Activated CD8-positive, alpha-beta memory T cell treated with anti-CD3 and anti-CD28 coated beads for 36 hours (primary cell): Measurements from ENCODE around the gene ASCC1. TPM values are rescaled to one million over a fixed set of nuclear protein-coding genes. Genes with fewer than 3 reads are reported as not detected.

ENCODE experiments used
- CTCF ChIA-PET: fragments of 350-600 bp; sonication (Branson Sonifier 250); formaldehyde crosslinking; loops from one replicate; lab custom pipeline; 2021; ENCODE audit warnings: antibody characterized with exemption; lab: Charles Lee
- POLR2A ChIA-PET: fragments of 350-600 bp; sonication (Branson Sonifier 250); formaldehyde crosslinking; loops from one replicate; lab custom pipeline; 2021; ENCODE audit warnings: antibody characterized with exemption; lab: Charles Lee
- total RNA-seq, 2 experiments: library from RNA; stranded (reverse); gene quantifications; one replicate each; pipeline ENCODE4 v1.2.3, GENCODE V29; 2021

ASCC1 gene
- total RNA-seq, 2 experiments from 2014 or later = 43.2 to 44.1 TPM

DNA sequence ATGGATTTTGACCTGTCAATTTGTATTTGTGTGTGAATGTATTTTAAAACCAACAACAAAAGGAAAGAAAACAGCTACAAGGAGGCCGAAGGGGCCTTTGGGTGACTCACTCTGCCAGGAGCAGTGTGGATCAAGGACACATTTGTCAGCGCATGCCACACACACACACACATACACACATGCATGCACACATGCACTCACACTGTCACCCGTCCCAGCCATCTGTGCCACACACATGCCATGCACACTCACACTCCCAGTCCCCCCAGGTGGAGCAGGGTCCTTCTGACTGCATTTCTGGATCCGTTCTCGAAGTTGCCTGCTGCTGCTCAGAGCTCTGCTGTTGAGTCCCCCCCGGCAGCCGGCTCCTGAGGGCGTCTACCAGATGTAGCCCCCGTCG is 153.7 kb downstream of the ASCC1 start:
- POLR2A ChIA-PET = no interaction called here
- CTCF ChIA-PET = interaction anchor here (2.8 kb wide), 1 partner anchor 14 kb away, joined by 11 read pairs; no protein-coding TSS in a partner anchor

DNA sequence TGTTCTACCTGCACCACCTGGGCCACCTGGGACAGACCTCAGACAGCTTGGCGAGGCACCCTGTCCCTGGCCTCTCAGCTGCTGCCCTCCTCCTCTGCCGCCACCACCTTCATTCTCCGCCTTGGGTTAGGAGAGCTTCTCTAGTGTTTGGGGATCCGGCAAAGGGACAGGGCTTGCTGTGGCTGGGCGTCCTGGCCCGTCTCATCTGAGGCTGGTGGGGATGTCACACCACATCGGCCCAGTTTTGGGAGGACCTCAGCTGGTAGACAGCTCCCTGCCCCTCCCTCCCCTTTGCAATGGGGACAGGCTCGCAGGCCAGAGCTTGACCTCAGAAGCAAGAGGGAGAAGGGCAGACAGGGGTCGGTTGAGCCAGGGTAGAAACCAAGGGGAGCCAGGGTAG is 154.1 kb downstream of the ASCC1 start:
- POLR2A ChIA-PET = no interaction called here
- CTCF ChIA-PET = interaction anchor here (2.8 kb wide), 1 partner anchor 14 kb away, joined by 11 read pairs; no protein-coding TSS in a partner anchor

DNA sequence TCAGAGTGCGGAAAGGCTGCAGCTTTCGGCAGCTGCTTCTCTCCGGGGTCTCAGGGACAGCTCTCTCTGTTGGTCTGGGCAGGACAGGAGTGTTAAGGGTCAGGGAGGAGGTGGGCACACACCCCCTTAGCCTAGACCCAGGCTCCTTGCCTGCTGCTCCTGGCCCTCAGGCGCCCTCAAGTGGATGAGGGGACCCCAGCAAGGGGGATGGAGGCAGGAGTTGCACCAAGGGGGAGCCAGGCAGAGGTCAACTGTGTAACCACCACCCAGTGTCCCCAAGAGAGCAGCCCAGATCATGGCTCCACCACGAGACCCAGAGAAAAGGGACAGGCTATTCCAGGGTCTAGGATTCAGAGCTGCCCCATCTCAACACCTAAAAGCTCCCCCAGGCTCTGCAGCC is 154.6 kb downstream of the ASCC1 start:
- ChIA-PET CTCF (interaction anchor here (0.6 to 2.8 kb wide), 2 partner anchors 13 to 84 kb away, joined by 3 to 11 read pairs; no protein-coding TSS in a partner anchor), POLR2A (no interaction called here)

DNA sequence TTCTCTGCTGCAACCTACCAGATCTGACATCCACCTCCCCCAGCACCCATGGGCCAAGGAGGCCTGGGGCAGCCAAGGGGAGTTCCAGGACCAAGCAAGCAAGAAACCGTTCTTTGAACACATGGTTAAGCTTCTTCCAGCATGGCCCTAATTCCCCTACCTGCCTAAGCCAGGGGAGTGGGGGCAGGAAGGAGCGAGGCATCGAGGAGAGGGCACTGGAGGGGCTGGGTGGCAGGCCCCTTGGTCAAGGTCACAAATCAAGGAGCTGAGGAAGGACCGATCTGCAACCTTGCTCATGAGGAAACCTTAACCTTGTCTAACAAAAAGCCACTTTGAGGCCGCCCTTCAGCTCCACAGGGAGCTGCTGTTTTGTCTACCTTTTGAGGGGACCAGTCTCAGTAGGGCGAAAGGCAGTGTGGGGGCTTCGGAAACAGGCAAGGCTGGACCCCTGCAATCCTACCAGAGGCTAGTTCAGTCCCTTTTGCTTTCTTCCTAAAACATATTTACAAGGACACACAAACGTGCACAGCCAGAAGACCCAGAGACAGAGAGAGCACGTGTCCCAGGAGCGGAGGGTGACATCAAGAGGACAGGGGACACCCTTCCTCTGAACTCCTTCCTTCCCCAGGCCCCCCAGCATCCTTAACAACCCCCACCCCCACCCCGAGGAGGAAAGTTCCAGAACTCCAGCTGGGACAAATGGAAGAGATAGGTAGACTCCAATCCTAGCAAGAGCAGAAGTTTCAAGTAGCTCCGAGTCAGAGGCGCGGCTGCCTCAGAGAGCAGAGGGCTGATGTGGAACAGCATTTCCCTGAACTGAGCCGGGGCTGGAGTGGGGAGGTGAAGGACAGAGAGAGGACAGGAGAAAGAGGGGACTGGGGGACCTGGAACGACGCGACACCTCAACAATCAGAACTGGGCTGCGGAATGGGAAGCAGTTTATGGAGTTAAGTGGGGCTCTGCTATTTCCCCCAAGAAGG is 155.9 kb downstream of the ASCC1 start:
- ChIA-PET CTCF (interaction anchor here (0.5 to 0.6 kb wide), 2 partner anchors 129 to 309 kb away, joined by 4 to 5 read pairs; no protein-coding TSS in a partner anchor), POLR2A (no interaction called here)

DNA sequence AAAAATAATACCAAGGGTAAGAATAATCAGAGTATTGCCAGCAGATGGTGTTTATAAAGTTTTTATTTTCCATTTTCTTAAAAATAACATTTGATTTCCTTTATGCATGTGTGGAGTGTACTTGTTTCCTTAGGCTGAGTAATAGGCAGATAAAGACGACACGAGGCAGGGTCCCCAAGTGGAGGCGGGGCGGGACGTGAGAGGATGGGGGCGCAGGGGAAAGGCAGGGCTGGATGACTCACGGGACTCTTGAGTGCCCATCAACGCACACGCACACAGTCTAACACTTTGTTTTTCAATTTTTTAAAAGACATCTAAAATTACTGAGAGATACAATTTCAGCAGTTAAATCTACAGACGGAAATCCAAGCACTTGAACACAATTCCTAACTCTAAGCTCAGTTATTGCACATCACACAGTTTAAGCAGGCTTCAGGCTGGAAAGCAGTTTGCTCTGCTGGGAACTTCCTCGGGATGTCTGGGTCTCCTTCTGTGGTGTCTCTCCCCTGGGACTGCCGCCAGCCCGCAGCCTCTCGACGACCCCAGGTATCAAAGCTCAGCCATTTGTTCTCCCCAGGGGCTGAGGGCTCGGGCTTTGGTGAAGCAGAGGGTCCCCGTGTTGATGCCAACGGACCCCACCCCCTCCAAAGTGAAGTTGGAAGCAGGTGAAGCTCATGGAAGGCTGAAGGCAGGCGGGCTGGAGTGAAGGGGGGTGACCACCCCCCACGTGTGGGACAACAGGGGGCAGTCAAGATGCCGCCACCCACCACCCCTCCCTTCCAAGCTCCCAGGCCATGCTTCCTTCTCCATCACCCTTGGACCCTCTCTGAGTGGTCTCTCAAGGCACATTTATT is 156.9 kb downstream of the ASCC1 start:
- CTCF ChIA-PET = interaction anchor here (0.5 to 0.9 kb wide), 2 partner anchors 10 to 130 kb away, joined by 4 to 5 read pairs; no protein-coding TSS in a partner anchor
- POLR2A ChIA-PET = interaction anchor here (1.2 kb wide), 1 partner anchor 12 kb away, joined by 3 read pairs; no protein-coding TSS in a partner anchor

DNA sequence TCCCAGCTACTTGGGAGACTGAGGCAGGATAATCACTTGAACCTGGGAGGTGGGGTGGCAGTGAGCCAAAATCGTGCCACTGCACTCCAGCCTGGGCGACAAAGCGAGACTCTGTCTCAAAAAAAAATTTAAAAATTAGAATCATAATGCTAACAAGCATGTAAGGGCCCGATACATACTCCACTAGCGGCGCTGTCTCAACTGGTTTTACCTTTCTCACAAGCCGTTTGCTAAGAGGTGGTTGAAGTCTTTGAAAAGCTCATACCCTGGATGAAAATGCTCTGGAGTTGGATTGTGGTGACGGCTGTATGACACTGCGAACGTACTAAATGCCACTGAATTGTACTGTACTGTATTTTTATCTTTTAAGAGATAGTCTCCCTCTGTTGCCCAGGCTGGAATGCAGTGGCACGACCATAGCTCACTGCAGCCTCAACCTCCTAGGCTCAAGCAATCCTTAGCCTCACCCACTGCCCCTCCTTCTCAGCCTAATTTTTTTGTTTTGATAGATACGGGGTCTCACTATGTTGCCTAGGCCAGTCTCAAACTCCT is 157.7 kb downstream of the ASCC1 start:
- ChIA-PET POLR2A (interaction anchor here (1.2 kb wide), 1 partner anchor 13 kb away, joined by 3 read pairs; no protein-coding TSS in a partner anchor), CTCF (interaction anchor here (0.9 to 1.5 kb wide), 2 partner anchors 10 to 11 kb away, joined by 5 read pairs; no protein-coding TSS in a partner anchor)

DNA sequence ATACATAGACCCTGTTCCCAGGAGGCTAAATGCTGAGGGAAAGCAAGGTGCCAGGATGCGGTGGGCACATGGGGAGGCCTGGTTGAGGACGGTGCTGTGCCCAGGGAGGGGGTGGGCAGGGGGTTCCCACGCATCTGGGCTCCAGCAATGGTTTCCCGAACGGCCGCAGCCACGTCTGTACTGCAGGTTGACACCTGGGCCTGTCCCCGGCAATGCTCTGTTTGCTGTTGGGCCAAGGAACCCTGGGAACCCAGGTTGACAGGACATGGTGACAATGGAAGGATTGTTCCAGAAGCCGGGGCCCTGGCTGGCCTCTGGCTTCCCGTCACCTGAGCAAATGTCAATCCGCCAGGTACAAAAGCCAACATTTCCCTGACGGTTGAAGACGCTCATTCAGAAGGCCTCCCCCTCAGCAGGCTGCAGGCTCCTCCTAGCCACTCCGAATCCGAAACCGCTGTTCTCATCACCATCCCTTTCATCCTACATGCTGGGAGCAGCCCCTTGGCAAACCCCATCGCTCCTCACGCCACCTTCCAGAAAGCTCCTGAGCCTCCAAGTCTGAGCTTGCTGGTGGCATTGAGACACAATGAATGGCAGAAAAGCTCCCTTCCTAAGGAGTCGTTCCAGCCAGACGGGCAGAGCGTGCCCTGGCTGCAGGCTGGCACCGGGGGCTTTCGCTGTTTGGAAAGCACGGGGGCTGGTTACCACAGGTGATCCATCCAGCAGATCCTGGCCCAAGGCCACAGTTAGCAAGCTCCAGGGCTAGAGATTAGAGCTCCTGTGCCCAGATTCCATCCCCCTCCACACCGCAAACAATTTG is 158.9 kb downstream of the ASCC1 start:
- ChIA-PET POLR2A (no interaction called here), CTCF (interaction anchor here (1.5 kb wide), 1 partner anchor 9 kb away, joined by 5 read pairs; no protein-coding TSS in a partner anchor)

DNA sequence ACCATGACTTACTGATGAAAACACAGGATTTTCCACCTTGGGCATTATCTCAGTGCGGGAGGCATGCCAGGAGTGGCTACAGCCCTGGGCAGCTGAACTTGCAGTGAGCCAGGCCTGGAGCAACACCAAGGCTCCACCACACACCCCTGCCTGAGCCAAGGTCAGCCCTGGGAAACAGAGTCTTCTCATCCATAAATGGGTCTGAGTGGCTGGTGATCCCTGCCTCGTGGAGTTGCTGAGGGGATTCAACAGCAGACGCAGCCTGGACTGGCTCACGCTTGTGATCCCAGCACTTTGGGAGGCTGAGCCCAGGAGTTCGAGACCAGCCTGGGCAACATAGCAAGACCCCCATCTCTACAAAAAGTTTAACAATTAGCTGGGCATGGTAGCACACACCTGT is 160.0 kb downstream of the ASCC1 start:
- ChIA-PET POLR2A (interaction anchor here (0.6 kb wide), 1 partner anchor 28 kb away, joined by 3 read pairs; no protein-coding TSS in a partner anchor), CTCF (no interaction called here)

DNA sequence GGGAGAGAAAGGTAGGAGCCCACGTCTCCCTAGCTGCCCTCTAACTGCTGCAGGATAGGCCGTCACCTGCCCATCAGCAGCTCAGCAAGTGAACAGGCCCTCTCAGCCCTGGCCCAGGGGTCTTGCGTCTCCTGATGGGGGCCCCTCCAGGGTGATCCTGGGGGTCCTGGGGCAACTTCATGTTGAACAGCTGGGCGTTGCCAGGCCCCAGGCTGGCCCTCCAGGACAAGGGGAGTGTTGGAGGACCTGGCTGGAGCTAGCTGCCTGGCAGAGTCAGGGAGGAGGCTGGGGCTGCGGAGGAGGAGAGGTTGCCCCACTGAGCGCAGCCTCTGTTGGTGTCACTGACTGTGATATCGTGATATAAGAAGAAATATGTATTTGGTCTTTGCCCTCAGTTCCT is 162.4 kb downstream of the ASCC1 start:
- POLR2A ChIA-PET = no interaction called here
- CTCF ChIA-PET = no interaction called here

DNA sequence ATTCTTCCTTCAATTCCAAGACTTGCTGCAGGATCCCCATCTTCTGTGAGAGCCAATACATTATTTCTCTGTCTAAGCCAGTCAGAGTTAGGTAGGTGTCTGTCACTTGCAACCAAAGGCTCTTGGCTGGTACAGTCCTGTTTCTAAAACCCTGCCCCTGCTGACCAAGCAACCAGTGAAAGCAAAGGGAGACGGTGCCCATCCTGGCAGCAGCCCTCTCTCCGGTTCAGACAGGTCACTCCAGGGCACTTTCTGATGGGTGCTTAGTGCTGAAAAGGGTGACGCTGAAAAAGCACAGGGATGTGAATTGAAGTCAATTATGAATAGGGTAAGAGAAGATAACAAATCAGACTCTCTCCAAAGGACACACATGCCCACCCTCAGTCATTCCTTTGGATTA is 165.2 kb downstream of the ASCC1 start:
- POLR2A ChIA-PET = no interaction called here

DNA sequence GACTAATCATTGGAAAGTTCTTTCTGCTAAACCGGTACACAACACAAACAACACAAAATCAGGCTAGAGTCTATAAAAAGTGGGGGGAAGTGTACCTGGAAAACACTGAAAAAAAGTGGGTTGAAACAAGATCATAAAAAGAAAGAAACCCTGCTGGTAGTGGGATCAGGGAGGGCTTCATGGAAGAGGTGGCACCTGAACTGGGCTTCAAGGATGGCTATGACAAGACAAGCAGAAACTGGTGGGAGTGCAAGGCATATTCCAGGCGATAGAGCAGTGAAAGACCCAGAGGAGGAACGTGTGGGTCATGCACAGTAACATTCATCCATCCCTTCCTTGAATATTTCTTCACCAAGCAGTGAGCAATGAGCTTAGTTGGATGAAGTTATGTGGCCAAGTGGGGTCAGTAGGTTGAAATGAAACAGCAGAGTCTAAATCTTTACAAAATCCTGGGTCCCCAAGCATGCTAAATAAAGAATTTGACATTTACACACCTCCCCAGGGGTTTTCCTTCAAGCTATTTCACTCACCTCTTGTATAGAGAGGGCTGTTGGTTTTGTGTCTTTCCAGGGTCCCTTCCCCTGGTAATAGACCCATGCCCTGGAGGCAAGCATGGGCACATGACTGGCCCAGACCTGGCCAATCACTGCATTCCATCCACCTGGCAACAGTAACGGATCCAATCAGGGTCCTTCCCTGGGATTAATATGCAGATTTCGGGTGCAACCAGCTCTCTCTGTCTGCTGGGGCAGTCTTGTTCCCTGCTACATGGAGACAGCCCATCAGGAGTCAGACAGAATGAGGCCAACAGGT is 165.9 kb downstream of the ASCC1 start:
- CTCF ChIA-PET = interaction anchor here (0.7 to 2.6 kb wide), 8 partner anchors 15 to 1953 kb away, joined by 3 to 8 read pairs (median 4); partner anchors contain the start of genes ANAPC16 and ASCC1
- POLR2A ChIA-PET = no interaction called here

More for the DNA sequence above, 165.2 kb downstream of the ASCC1 start:
- CTCF ChIA-PET = interaction anchor here (1.1 kb wide), 1 partner anchor 155 kb away, joined by 3 read pairs; no protein-coding TSS in a partner anchor

DNA sequence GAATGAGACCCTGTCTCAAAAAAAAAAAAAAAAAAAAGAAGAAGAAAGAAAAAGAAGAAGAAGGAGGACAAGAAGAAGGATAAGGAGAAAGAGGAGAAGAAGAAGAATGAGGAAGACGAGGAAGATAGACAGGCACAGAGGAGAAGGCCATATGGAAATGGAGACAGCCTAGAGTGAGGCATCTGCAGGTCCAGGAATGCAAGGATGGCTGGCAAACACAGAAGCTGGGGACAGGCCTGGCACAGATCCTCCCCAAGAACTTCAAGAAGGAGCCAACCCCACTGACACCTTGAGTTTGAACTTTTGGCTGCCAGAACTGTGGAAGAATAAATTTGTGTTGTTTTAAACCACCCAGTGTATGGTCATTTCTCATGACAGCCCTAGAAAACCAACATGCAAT is 166.6 kb downstream of the ASCC1 start:
- POLR2A ChIA-PET = no interaction called here
- CTCF ChIA-PET = interaction anchor here (0.7 to 2.7 kb wide), 22 partner anchors 10 to 1953 kb away, joined by 3 to 15 read pairs (median 5); partner anchors contain the start of genes ANAPC16 and ASCC1

DNA sequence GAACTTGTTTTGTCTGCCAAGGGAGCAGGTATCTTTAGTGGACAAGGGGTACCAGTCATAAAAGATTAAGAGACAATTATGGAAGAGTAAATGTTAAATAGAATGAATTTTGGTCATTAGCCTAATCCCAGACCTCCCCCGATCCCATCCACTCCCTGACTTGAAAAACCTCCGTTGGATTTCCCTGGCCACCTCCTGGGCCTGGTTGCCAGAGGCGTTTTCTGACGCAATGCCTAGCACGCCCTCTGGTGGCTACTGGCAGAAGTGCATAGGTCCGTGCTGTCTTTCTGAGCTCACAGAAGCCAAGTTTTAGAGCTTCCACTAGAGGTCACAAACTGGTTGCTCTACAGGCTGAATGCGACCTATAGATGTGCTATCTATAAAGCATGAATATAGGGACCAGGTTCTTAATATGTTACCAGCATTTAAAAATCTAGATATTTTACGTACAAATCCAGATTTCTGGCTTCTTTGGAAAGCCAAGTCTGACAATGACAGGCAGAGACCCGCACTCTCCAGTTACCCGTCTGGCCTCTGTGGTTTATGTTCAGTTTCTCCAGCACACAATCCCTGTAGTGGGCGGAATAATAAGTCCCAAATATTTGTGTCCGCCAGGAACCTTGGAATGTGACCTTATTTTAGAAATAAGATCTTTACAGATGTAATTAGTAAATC is 167.5 kb downstream of the ASCC1 start:
- POLR2A ChIA-PET = interaction anchor here (0.6 kb wide), 1 partner anchor 197 kb away, joined by 3 read pairs; no protein-coding TSS in a partner anchor
- CTCF ChIA-PET = interaction anchor here (0.6 to 2.7 kb wide), 38 partner anchors 9 to 1047 kb away, joined by 3 to 16 read pairs (median 4); partner anchors contain the start of genes ANAPC16, ASCC1, PSAP and SPOCK2
